Trophoblast cell (in vitro differentiated cells and primary cell): ENCODE measurements around the gene CELA1.
"Not testable (repeated sequence)": the region's sequence is repeated elsewhere in the genome, so short reads cannot be mapped to it uniquely, and the experiment has no call there.

Experiments
- DNase-seq, 2 donors: peaks; one replicate each; pipeline ENCODE4 v3.0.0-alpha.2; 2016
- H2AFZ ChIP-seq: 2 replicates; pipeline ENCODE4 v1.6.1; 2013; ENCODE audit warnings: low read length, moderate library complexity, mild to moderate bottlenecking; ENCODE audit not compliant: insufficient read depth, poor library complexity
- H2AK5ac ChIP-seq: 2 replicates; pipeline ENCODE4 v1.6.1; 2013; ENCODE audit warnings: mild to moderate bottlenecking, low read length
- H2BK120ac ChIP-seq: 2 replicates; pipeline ENCODE4 v1.6.1; 2013; ENCODE audit warnings: low read length, mild to moderate bottlenecking, moderate library complexity; ENCODE audit not compliant: insufficient read depth, poor library complexity
- H2BK12ac ChIP-seq: 2 replicates; pipeline ENCODE4 v1.6.1; 2013; ENCODE audit warnings: mild to moderate bottlenecking, low read length, moderate library complexity
- H2BK5ac ChIP-seq: 2 replicates; pipeline ENCODE4 v1.6.1; 2013; ENCODE audit warnings: low read length, low read depth, moderate library complexity, mild to moderate bottlenecking; ENCODE audit not compliant: poor library complexity
- H3K14ac ChIP-seq: 2 replicates; pipeline ENCODE4 v1.6.1; 2013; ENCODE audit warnings: mild to moderate bottlenecking, low read length
- H3K18ac ChIP-seq: 2 replicates; pipeline ENCODE4 v1.6.1; 2013; ENCODE audit warnings: mild to moderate bottlenecking, low read length
- H3K23ac ChIP-seq: 2 replicates; pipeline ENCODE4 v1.6.1; 2013; ENCODE audit warnings: low read length
- H3K27ac ChIP-seq: 2 replicates; pipeline ENCODE4 v1.5.1; 2013; ENCODE audit warnings: low read depth, mild to moderate bottlenecking, inconsistent platforms, low read length, moderate library complexity
- H3K27me3 ChIP-seq: 2 replicates; pipeline ENCODE4 v1.6.1; 2013; ENCODE audit warnings: inconsistent platforms, mild to moderate bottlenecking, low read length, moderate library complexity; ENCODE audit not compliant: insufficient read depth
- H3K36me3 ChIP-seq, 2 experiments: 1 replicate in 1 of 2; 2 replicates in 1 of 2; pipeline ENCODE4 v1.6.1; 2013; ENCODE audit warnings: low read length in 2 of 2, mild to moderate bottlenecking in 2 of 2, moderate library complexity in 1 of 2; ENCODE audit not compliant: insufficient read depth in 2 of 2, control insufficient read depth in 1 of 2
- H3K4ac ChIP-seq: 2 replicates; pipeline ENCODE4 v1.6.1; 2013; ENCODE audit warnings: low read depth, mild to moderate bottlenecking, low read length, moderate library complexity
- H3K4me1 ChIP-seq, 2 experiments: 1 replicate in 1 of 2; 2 replicates in 1 of 2; pipeline ENCODE4 v1.6.1; 2013; ENCODE audit warnings: low read length in 2 of 2, mild to moderate bottlenecking in 2 of 2, moderate library complexity in 1 of 2; ENCODE audit not compliant: insufficient read depth in 2 of 2, control insufficient read depth in 1 of 2
- H3K4me2 ChIP-seq: 2 replicates; pipeline ENCODE4 v1.6.1; 2013; ENCODE audit warnings: inconsistent platforms, mild to moderate bottlenecking, low read length, moderate library complexity
- H3K4me3 ChIP-seq: 2 replicates; pipeline ENCODE4 v1.5.1; 2013; ENCODE audit warnings: mild to moderate bottlenecking, low read depth, low read length, inconsistent platforms
- H3K79me1 ChIP-seq: one replicate; pipeline ENCODE4 v1.6.1; 2013; ENCODE audit warnings: low read length
- H3K79me2 ChIP-seq: 2 replicates; pipeline ENCODE4 v1.6.1; 2013; ENCODE audit warnings: low read length, mild to moderate bottlenecking; ENCODE audit not compliant: control insufficient read depth, insufficient read depth, poor library complexity
- H3K9ac ChIP-seq: 2 replicates; pipeline ENCODE4 v1.6.1; 2013; ENCODE audit warnings: mild to moderate bottlenecking, low read length
- H3K9me3 ChIP-seq: 2 replicates; pipeline ENCODE4 v1.6.1; 2013; ENCODE audit warnings: low read depth, mild to moderate bottlenecking, control low read depth, inconsistent platforms, low read length; ENCODE audit not compliant: insufficient read depth
- H4K12ac ChIP-seq: 2 replicates; pipeline ENCODE4 v1.6.1; 2013; ENCODE audit warnings: low read depth, mild to moderate bottlenecking, low read length, moderate library complexity
- H4K8ac ChIP-seq: 2 replicates; pipeline ENCODE4 v1.6.1; 2013; ENCODE audit warnings: low read depth, mild to moderate bottlenecking, low read length, moderate library complexity
- H4K91ac ChIP-seq: one replicate; pipeline ENCODE4 v1.6.1; 2013; ENCODE audit warnings: low read depth, mild to moderate bottlenecking, low read length, moderate library complexity
- WGBS: extraction: QIAGEN DNeasy Blood & Tissue Kit; methylation state at CpG from one replicate; pipeline ENCODE4 v1.1.7; 2013; ENCODE audit warnings: missing lambda C conversion rate; ENCODE audit not compliant: insufficient read length, insufficient coverage; ENCODE audit errors: extremely low coverage; 5-methylcytosine and 5-hydroxymethylcytosine counted together

The CELA1 gene

DNA sequence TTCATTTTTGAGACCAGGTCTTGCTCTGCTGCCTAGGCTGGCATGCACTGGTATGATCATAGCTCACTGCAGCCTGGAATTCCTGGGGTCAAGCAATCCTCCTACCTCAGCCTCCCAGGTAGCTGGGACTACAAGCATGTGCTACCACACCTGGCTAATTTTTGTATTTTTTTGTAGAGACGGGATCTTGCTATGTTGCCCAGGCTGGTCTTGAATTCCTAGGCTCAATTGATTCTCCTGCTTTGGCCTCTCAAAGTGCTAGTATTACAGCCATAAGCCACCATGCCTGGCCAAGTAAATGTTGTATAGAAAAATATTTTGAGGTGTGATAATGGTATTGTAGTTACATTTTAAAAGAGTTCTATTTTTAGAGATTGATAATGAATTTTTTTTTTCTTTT, 35.1 kb downstream of the CELA1 start:
- no peak overlapping the region for H3K27ac ChIP-seq
- no peak overlapping the region for H3K9ac ChIP-seq
- H2AK5ac ChIP-seq = no peak overlapping the region
- DNase-seq = no peak
- H3K36me3 ChIP-seq = no peaks in the 10 kb centered on the region
- no peak overlapping the region for H2BK120ac ChIP-seq
- H2BK12ac ChIP-seq = no peak overlapping the region
- no peak overlapping the region for H3K14ac ChIP-seq
- H4K12ac ChIP-seq = no peak overlapping the region
- no peak overlapping the region for H3K4me2 ChIP-seq
- no CpG with 5 or more reads among the region's 1 CpG for WGBS
- H3K79me2 ChIP-seq = no peaks in the 10 kb centered on the region
- no peaks in the 10 kb centered on the region for H3K4me1 ChIP-seq
- no peaks in the 10 kb centered on the region for H3K79me1 ChIP-seq
- H4K8ac ChIP-seq = no peak overlapping the region
- no peak overlapping the region for H3K4ac ChIP-seq
- H2BK5ac ChIP-seq = no peak overlapping the region
- no peak overlapping the region for H2AFZ ChIP-seq
- H3K18ac ChIP-seq = no peak overlapping the region
- no peak overlapping the region for H3K4me3 ChIP-seq
- H3K23ac ChIP-seq = no peak overlapping the region
- no peaks in the 10 kb centered on the region for H3K9me3 ChIP-seq
- no peak overlapping the region for H4K91ac ChIP-seq
- H3K27me3 ChIP-seq = no peaks in the 10 kb centered on the region

DNA sequence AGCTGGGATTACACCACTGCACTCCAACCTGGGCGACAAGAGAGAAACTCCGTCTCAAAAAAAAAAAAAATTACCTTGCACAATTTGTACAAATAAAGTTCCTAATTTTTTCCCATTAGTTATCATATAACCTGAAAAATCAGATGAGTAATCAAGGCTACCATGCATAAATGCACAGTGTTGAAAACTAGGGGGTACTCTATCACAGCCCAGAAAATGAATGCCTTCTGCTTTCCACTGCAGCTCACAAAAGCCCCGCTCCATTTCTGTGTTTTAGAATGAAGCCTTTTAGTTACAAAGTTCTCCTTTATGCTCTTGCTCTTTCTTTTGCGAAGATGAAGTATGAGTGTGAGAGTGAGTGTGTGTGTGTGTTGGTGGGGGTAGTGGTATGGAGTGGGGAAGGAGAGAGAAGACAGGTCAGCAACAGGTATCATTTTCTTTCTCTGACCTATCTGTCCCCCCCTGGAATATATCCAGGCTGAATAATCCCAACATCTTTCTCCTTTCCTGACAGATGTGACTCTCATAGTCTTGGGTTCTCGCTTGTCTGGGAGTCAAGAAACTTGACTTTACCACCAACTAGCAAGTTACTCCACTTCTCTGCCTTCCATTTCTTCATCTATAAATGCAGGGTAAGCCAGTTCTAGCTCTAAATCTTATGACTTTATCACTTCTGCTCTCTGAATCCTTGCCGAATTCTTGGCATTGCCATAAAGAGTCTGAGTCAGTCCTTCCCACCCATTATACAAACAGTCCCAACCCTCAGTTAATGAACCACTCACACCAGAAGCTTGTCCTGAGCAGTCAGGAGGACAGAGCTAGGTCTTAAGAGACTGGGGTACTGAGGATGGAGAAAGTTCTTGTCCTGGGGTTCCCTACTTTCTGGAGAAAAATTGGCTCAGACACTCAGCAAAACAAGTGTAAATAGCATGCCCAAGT, 38.6 kb downstream of the CELA1 start:
- H3K36me3 ChIP-seq = no peaks in the 10 kb centered on the region
- H2BK5ac ChIP-seq = no peak overlapping the region
- H4K8ac ChIP-seq = no peak overlapping the region
- no peak overlapping the region for H4K91ac ChIP-seq
- H2BK120ac ChIP-seq = no peak overlapping the region
- no peak overlapping the region for H3K18ac ChIP-seq
- no peak overlapping the region for H2AFZ ChIP-seq
- no peak overlapping the region for H3K27ac ChIP-seq
- no peak overlapping the region for H3K23ac ChIP-seq
- no peak overlapping the region for H3K9ac ChIP-seq
- no peaks in the 10 kb centered on the region for H3K27me3 ChIP-seq
- H3K9me3 ChIP-seq = no peaks in the 10 kb centered on the region
- no peak for DNase-seq
- no peak overlapping the region for H2AK5ac ChIP-seq
- H3K4me2 ChIP-seq = no peak overlapping the region
- no peak overlapping the region for H3K14ac ChIP-seq
- no peaks in the 10 kb centered on the region for H3K79me1 ChIP-seq
- no peak overlapping the region for H3K4ac ChIP-seq
- no CpG with 5 or more reads among the region's 6 CpGs for WGBS
- H3K79me2 ChIP-seq = no peaks in the 10 kb centered on the region
- H3K4me3 ChIP-seq = no peak overlapping the region
- no peak overlapping the region for H4K12ac ChIP-seq
- H3K4me1 ChIP-seq = no peaks in the 10 kb centered on the region
- H2BK12ac ChIP-seq = no peak overlapping the region

DNA sequence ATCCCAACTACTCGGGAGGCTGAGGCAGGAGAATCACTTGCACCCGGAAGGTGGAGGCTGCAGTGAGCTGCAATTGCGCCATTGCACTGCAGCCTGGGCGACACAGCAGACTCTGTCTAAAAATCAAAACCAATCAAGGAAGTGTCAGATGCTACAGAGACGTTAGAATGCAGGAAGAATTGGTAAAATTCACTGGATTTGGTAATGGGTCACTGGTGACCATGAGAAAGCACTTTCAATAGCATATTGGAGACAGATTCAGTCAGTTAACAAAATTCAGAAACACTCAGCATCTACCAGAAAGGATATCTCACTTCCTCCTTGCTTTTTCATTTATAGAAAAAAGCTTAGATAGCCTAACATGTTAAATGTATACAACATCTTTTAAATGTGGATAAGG, 40.0 kb downstream of the CELA1 start:
- Histone ChIP-seq H2AK5ac (no peak overlapping the region), H3K4ac (no peak overlapping the region), H3K79me2 (no peaks in the 10 kb centered on the region), H3K23ac (no peak overlapping the region), H3K14ac (no peak overlapping the region), H3K4me1 (no peaks in the 10 kb centered on the region), H4K12ac (no peak overlapping the region), H4K8ac (no peak overlapping the region), H3K79me1 (no peaks in the 10 kb centered on the region), H3K27me3 (no peaks in the 10 kb centered on the region), H3K9ac (no peak overlapping the region), H2BK5ac (no peak overlapping the region), H3K4me3 (no peak overlapping the region), H4K91ac (no peak overlapping the region), H2BK12ac (no peak overlapping the region), H2BK120ac (no peak overlapping the region), H3K18ac (no peak overlapping the region), H2AFZ (no peak overlapping the region), H3K9me3 (no peaks in the 10 kb centered on the region), H3K36me3 (no peaks in the 10 kb centered on the region), H3K4me2 (no peak overlapping the region), H3K27ac (no peak overlapping the region)
- no peak for DNase-seq
- no CpG with 5 or more reads among the region's 5 CpGs for WGBS

DNA sequence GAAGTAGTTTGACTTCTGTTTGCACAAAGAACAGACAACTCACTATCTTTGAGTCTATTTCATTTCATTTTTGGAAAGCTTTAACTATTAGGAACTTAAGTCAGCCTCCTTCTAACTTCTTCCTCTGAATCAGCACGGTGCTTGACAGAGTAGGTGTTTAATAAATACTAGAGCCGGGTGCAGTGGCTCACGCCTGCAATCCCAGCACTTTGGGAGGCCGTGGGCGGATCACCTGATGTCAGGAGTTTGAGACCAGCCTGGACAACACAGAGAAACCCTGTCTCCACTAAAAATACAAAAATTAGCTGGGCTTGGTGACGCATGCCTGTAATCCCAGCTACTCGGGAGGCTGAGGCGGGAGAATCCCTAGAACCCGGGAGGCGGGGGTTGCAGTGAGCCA, 45.7 kb downstream of the CELA1 start:
- not testable (repeated sequence) for H3K18ac ChIP-seq

More for the DNA sequence above, 45.7 kb downstream of the CELA1 start:
- H3K14ac ChIP-seq, H4K8ac ChIP-seq, H2AK5ac ChIP-seq, H3K4me1 ChIP-seq, H2BK5ac ChIP-seq, H2BK120ac ChIP-seq, H3K4ac ChIP-seq, H4K12ac ChIP-seq, H3K23ac ChIP-seq, DNase-seq, H4K91ac ChIP-seq, H3K4me3 ChIP-seq, H2BK12ac ChIP-seq, H3K4me2 ChIP-seq, H3K79me1 ChIP-seq, H3K9ac ChIP-seq, H3K79me2 ChIP-seq, H2AFZ ChIP-seq, H3K9me3 ChIP-seq, H3K36me3 ChIP-seq, H3K27me3 ChIP-seq, H3K27ac ChIP-seq: not testable (repeated sequence)
- no CpG with 5 or more reads among the region's 10 CpGs for WGBS
